Fibroblast of peridontal ligament (primary cell): ENCODE measurements around the gene NKAPL.
"Not testable (repeated sequence)": the region's sequence is repeated elsewhere in the genome, so short reads cannot be mapped to it uniquely, and the experiment has no call there.

Experiments
- DNase-seq: peaks from one replicate; pipeline ENCODE4 v3.0.0-alpha.2; 2010; ENCODE audit errors: extremely low read depth

Gene NKAPL

GRCh38 chr6:28296520-28297060, 37.5 kb downstream of the NKAPL start:
- DNase-seq = no peak

GRCh38 chr6:28303570-28303969, 44.5 kb downstream of the NKAPL start:
- no peak for DNase-seq

GRCh38 chr6:28306363-28306762, 47.3 kb downstream of the NKAPL start:
- not testable (repeated sequence) for DNase-seq
